Calu3 (cell line): ENCODE measurements around the gene IRX4. TPM values are rescaled to one million over a fixed set of nuclear protein-coding genes. Genes with fewer than 3 reads are reported as not detected.

Source experiments
- BruUV-seq: library from RNA; stranded (reverse); fragments of 400-500 nt; replicated peaks from 2 replicates; lab custom pipeline; 2021; lab: Mats Ljungman, UMichigan
- CTCF ChIA-PET: fragments of 300-600 bp; sonication (Branson Sonifier 250); formaldehyde crosslinking; loops from one replicate; lab custom pipeline; 2022; ENCODE audit warnings: antibody characterized with exemption; lab: Charles Lee
- DNase-seq: peaks from one replicate; pipeline ENCODE4 v3.0.0; 2022
- H3K27ac Mint-ChIP-seq: one replicate; pipeline ENCODE4 v1.8.0; 2022; ENCODE audit warnings: mixed read lengths; ENCODE audit not compliant: unreplicated experiment
- H3K27me3 Mint-ChIP-seq: one replicate; pipeline ENCODE4 v1.8.0; 2022; ENCODE audit warnings: mixed read lengths; ENCODE audit not compliant: unreplicated experiment
- H3K36me3 Mint-ChIP-seq: one replicate; pipeline ENCODE4 v1.8.0; 2022; ENCODE audit warnings: mild to moderate bottlenecking, moderate library complexity, mixed read lengths; ENCODE audit not compliant: insufficient read depth, unreplicated experiment
- H3K4me1 Mint-ChIP-seq: one replicate; pipeline ENCODE4 v1.8.0; 2022; ENCODE audit warnings: mild to moderate bottlenecking, low read depth, mixed read lengths; ENCODE audit not compliant: unreplicated experiment
- H3K4me3 Mint-ChIP-seq: one replicate; pipeline ENCODE4 v1.8.0; 2022; ENCODE audit warnings: mild to moderate bottlenecking, low read depth, moderate library complexity, mixed read lengths; ENCODE audit not compliant: unreplicated experiment
- H3K9me3 Mint-ChIP-seq: one replicate; pipeline ENCODE4 v1.8.0; 2022; ENCODE audit warnings: low read depth, mixed read lengths; ENCODE audit not compliant: unreplicated experiment
- CTCF ChIP-seq: fragments of 200-600 bp; IDR thresholded peaks from one replicate; pipeline ENCODE4 v1.8.0; 2022; ENCODE audit warnings: antibody characterized with exemption; ENCODE audit not compliant: unreplicated experiment
- intact Hi-C: fragments of 100-400 bp; cut with micrococcal nuclease; formaldehyde crosslinking; loops from one replicate; pipeline ENCODE4 v1.10.0; 2022; ENCODE audit not compliant: unreplicated experiment
- total RNA-seq: library from RNA; stranded (reverse); gene quantifications from 2 replicates; pipeline ENCODE4 v1.2.3, GENCODE V29; 2022

Gene IRX4
- total RNA-seq, 1 experiment from 2014 or later: not detected

GRCh38 chr5:1929108-1929991, 46.6 kb upstream of the IRX4 start:
- H3K9me3 Mint-ChIP-seq: no peaks in the 10 kb centered on the region
- no peak overlapping the region for H3K27ac Mint-ChIP-seq

GRCh38 chr5:1926471-1927341, 44.0 kb upstream of the IRX4 start:
- Mint-ChIP-seq H3K27me3 (peaks cover 8% of the 10 kb centered on the region), H3K4me1 (no peaks in the 10 kb centered on the region), H3K27ac (no peak overlapping the region), H3K4me3 (no peak overlapping the region), H3K9me3 (no peaks in the 10 kb centered on the region), H3K36me3 (no peaks in the 10 kb centered on the region)
- DNase-seq: no peak
- no TSS peak for BruUV-seq
- no peak for TF ChIP-seq CTCF
- CTCF ChIA-PET: no interaction called here
- intact Hi-C loops: no loop called here

More at GRCh38 chr5:1929108-1929991, 46.6 kb upstream of the IRX4 start:
- H3K4me3 Mint-ChIP-seq: no peak overlapping the region
- H3K36me3 Mint-ChIP-seq: no peaks in the 10 kb centered on the region
- BruUV-seq: no TSS peak
- CTCF ChIA-PET: no interaction called here
- intact Hi-C loops: no loop called here
- no peaks in the 10 kb centered on the region for H3K27me3 Mint-ChIP-seq
- no peak for DNase-seq
- no peak for TF ChIP-seq CTCF
- no peaks in the 10 kb centered on the region for H3K4me1 Mint-ChIP-seq

GRCh38 chr5:1926071-1926440, 43.3 kb upstream of the IRX4 start:
- H3K4me1 Mint-ChIP-seq: no peaks in the 10 kb centered on the region
- no peak overlapping the region for H3K4me3 Mint-ChIP-seq
- H3K36me3 Mint-ChIP-seq: no peaks in the 10 kb centered on the region
- intact Hi-C loops: no loop called here
- CTCF ChIA-PET: no interaction called here
- TF ChIP-seq CTCF: no peak
- peaks cover 8% of the 10 kb centered on the region for H3K27me3 Mint-ChIP-seq
- no peak overlapping the region for H3K27ac Mint-ChIP-seq
- DNase-seq: no peak
- no TSS peak for BruUV-seq
- H3K9me3 Mint-ChIP-seq: no peaks in the 10 kb centered on the region

- Mint-ChIP-seq H3K9me3 (no peaks in the 10 kb centered on the region), H3K36me3 (no peaks in the 10 kb centered on the region), H3K4me3 (no peak overlapping the region), H3K27ac (no peak overlapping the region), H3K4me1 (no peaks in the 10 kb centered on the region), H3K27me3 (peaks cover 8% of the 10 kb centered on the region)
- CTCF ChIA-PET: no interaction called here
- intact Hi-C loops: no loop called here
- TF ChIP-seq CTCF: no peak
- DNase-seq: no peak
- BruUV-seq: no TSS peak
Observed at GRCh38 chr5:1925111-1926070, 42.7 kb upstream of the IRX4 start.
